Fibroblast of villous mesenchyme (primary cell): ENCODE data around the gene PAPOLA. TPM values are rescaled to one million over a fixed set of nuclear protein-coding genes. Genes with fewer than 3 reads are reported as not detected.

ENCODE experiments used
- DNase-seq: peaks from one replicate; pipeline ENCODE4 v3.0.0-alpha.2; 2010; ENCODE audit warnings: low read depth
- H3K4me3 ChIP-seq: 2 replicates; pipeline ENCODE4 v1.5.1; 2011; ENCODE audit warnings: low read depth, mild to moderate bottlenecking, low read length
- CTCF ChIP-seq: IDR thresholded peaks from 2 replicates; pipeline ENCODE4 v1.5.1; 2012; ENCODE audit warnings: low read depth, mild to moderate bottlenecking, low read length; ENCODE audit not compliant: insufficient read depth
- total RNA-seq: library from RNA; depleted of rRNA; stranded (reverse); fragments of >200 nt; gene quantifications from 2 replicates; pipeline ENCODE4 v1.2.3, GENCODE V29; 2012

PAPOLA gene
- total RNA-seq, 1 donor = 148 TPM

- no peak for DNase-seq
- no peak for TF ChIP-seq CTCF
Measured at GRCh38 chr14:96597680-96598079, 95.5 kb downstream of the PAPOLA start.

GRCh38 chr14:96598332-96598928 is 96.2 kb downstream of the PAPOLA start:
- TF ChIP-seq CTCF = no peak
- no peak for DNase-seq

More at GRCh38 chr14:96597680-96598079, 95.5 kb downstream of the PAPOLA start:
- no peak overlapping the region for H3K4me3 ChIP-seq

GRCh38 chr14:96599076-96599475 is 96.9 kb downstream of the PAPOLA start:
- DNase-seq = no peak
- no peak for TF ChIP-seq CTCF
- H3K4me3 ChIP-seq = no peak overlapping the region

More at GRCh38 chr14:96598332-96598928, 96.2 kb downstream of the PAPOLA start:
- no peak overlapping the region for H3K4me3 ChIP-seq

- H3K4me3 ChIP-seq = no peak overlapping the region
Measured at GRCh38 chr14:96602186-96602585, 100.0 kb downstream of the PAPOLA start.

GRCh38 chr14:96603350-96604255 is 101.4 kb downstream of the PAPOLA start:
- TF ChIP-seq CTCF = no peak
- DNase-seq = no peak
- H3K4me3 ChIP-seq = no peak overlapping the region

More at GRCh38 chr14:96602186-96602585, 100.0 kb downstream of the PAPOLA start:
- no peak for DNase-seq
- no peak for TF ChIP-seq CTCF

GRCh38 chr14:96614481-96614881 is 112.3 kb downstream of the PAPOLA start:
- H3K4me3 ChIP-seq = no peak overlapping the region
- TF ChIP-seq CTCF = no peak
- no peak for DNase-seq
